Neutrophil (primary cell): ENCODE data around the gene TRPV6.

Experiments used
- H3K27ac ChIP-seq: fragments of 200-600 bp; sonication (generic); 2 replicates; pipeline ENCODE4 v1.5.1; 2016; ENCODE audit warnings: mild to moderate bottlenecking, moderate library complexity
- H3K27me3 ChIP-seq: fragments of 200-600 bp; sonication (generic); 2 replicates; pipeline ENCODE4 v1.6.0; 2016; ENCODE audit warnings: mild to moderate bottlenecking
- H3K36me3 ChIP-seq: fragments of 200-600 bp; sonication (generic); 2 replicates; pipeline ENCODE4 v1.5.1; 2017
- H3K4me1 ChIP-seq, 2 experiments: fragments of 200-600 bp in 1 of 2; sonication (generic) in 1 of 2; 1 replicate in 1 of 2; 2 replicates in 1 of 2; pipeline versions ENCODE4 v1.5.1 to v1.6.1; 2013 to 2016; ENCODE audit warnings: low read depth in 1 of 2, low read length in 1 of 2, mild to moderate bottlenecking in 1 of 2, moderate library complexity in 1 of 2; ENCODE audit not compliant: control insufficient read depth in 1 of 2, insufficient read depth in 1 of 2
- H3K4me3 ChIP-seq, 2 experiments: fragments of 200-600 bp in 1 of 2; sonication (generic) in 1 of 2; 1 replicate in 1 of 2; 2 replicates in 1 of 2; pipeline ENCODE4 v1.5.1; 2013 to 2016; ENCODE audit warnings: low read depth in 1 of 2, low read length in 1 of 2, mild to moderate bottlenecking in 1 of 2, moderate library complexity in 1 of 2
- H3K9me3 ChIP-seq: fragments of 200-600 bp; sonication (generic); 2 replicates; pipeline ENCODE4 v1.5.1; 2016
- CTCF ChIP-seq: fragments of 200-600 bp; sonication (generic); IDR thresholded peaks from 2 replicates; pipeline ENCODE4 v1.5.1; 2016; ENCODE audit warnings: antibody characterized with exemption

Gene TRPV6

DNA sequence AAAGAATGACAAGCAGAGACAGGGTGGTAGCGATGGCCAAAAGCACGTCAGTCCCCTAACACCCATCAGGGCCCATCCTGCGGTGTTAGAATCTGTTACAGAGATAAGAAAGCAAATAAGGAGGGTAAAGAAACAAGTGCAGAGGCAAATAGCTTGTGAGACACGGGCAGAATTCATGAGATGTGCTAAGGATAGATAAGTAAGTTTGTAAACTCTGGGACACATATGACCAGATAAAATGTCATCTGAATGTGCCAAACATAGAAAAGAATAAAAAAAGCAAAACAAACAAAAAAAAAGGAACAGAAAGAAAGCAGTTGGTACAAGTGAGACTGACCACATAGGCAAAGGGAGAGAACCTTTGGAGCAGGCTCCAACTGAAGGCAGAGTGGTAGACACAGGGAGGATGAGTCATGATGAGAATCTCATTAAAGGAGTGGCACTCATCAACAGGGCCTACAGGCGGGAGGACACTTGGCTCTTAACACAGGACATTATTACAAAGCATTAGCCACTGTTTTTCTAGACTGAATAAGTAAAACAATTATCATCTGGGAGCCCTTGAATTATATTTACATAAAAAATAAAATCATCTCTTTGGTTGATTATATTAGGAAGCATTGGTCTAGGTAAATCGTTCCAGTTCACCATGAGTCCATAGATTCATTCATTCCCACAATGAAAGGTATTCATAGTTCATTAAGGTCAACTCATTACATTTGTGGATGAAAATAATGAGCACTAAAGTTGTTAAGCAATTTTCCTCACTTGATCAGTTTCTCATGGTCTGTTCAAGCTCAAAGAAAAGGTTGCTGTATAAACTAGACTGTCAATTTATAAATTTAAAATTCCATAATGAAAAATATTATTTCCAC is 52.1 kb downstream of the TRPV6 start:
- no peaks in the 10 kb centered on the region for H3K36me3 ChIP-seq
- TF ChIP-seq CTCF: no peak
- H3K4me1 ChIP-seq: no peaks in the 10 kb centered on the region

DNA sequence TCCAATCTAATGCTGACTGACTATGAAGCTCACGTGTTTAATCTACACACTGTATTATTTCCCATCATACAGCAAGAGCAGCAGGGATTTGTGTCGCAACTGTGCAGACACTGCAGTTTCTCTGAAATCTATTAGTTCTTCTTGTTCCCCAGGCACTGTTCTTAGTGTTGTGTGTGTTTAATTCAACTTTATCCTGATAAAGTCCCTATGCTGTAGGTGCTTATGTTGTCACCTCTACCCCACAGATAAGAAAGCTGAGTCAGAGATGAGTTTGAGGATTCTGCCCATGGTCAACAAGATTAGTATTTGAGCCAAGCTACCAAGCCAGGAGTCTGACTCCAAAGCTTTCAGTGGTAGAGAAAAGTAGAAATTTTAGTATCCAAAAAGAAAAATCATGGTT is 53.1 kb downstream of the TRPV6 start:
- Histone ChIP-seq H3K9me3 (no peaks in the 10 kb centered on the region), H3K4me1 (no peaks in the 10 kb centered on the region), H3K27ac (no peak overlapping the region), H3K4me3 (no peak overlapping the region), H3K27me3 (no peaks in the 10 kb centered on the region), H3K36me3 (no peaks in the 10 kb centered on the region)
- TF ChIP-seq CTCF: no peak

More for the DNA sequence above, 52.1 kb downstream of the TRPV6 start:
- no peak overlapping the region for H3K27ac ChIP-seq
- H3K9me3 ChIP-seq: no peaks in the 10 kb centered on the region
- H3K4me3 ChIP-seq: no peak overlapping the region
- H3K27me3 ChIP-seq: no peaks in the 10 kb centered on the region

DNA sequence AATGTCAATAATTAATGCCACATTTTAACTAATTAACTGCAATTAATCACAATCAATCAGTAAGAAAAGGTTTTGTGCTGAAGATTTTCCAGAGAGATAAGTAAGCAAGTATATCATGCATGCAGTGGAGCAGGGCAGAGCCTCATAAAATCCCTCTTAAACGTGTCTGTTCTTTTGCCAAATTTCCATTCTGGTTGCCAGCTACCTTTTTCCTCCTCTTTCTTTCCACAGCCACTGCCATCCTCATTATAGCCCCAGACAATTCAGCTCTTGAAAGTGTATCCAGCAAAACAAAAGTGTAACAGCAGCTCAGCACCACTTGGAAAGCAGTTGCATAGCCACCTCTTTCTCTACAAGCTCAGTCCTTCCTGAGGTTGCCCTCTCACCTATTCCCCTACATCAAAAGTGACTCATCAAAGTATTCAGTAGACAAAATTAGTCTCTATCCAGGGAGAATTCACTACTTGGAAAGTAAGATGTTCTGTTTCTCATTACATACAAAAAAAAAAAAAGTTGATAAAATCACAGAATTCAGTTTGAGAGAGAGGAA is 57.5 kb downstream of the TRPV6 start:
- no peaks in the 10 kb centered on the region for H3K9me3 ChIP-seq

DNA sequence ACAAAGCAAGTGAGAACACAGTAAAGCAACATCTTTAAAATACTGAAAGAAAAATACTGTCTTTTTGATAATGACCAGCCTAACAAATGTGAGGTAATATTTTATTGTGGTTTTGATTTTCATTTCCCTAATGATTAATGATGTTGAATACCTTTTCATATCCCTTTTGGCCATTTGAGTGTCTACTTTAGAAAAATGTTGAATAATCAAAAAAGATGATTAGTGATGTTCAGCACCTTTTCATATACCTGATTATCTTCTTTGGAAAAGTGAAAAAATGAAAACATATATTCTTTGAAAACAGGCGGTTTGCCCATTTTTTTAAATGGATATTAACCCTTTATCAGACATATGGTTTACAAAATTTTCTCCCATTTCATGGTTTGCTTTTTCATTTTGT is 62.8 kb downstream of the TRPV6 start:
- H3K4me1 ChIP-seq: no peaks in the 10 kb centered on the region
- no peak for TF ChIP-seq CTCF
- no peak overlapping the region for H3K4me3 ChIP-seq
- H3K27me3 ChIP-seq: no peaks in the 10 kb centered on the region
- no peaks in the 10 kb centered on the region for H3K9me3 ChIP-seq
- H3K27ac ChIP-seq: no peak overlapping the region
- H3K36me3 ChIP-seq: no peaks in the 10 kb centered on the region

More for the DNA sequence above, 57.5 kb downstream of the TRPV6 start:
- no peak overlapping the region for H3K4me3 ChIP-seq
- H3K27me3 ChIP-seq: no peaks in the 10 kb centered on the region
- no peaks in the 10 kb centered on the region for H3K4me1 ChIP-seq
- no peak for TF ChIP-seq CTCF
- no peak overlapping the region for H3K27ac ChIP-seq
- H3K36me3 ChIP-seq: no peaks in the 10 kb centered on the region
